K562 (cell line): Measurements from ENCODE around the gene MILR1. TPM values are rescaled to one million over a fixed set of nuclear protein-coding genes. Genes with fewer than 3 reads are reported as not detected.
A peak's percentile ranks its signal among the peaks of the same experiment; 100 is the strongest.

Experiments
- BCOR ChIP-seq: fragments of 450-650 bp; IDR thresholded peaks from 2 replicates; pipeline ENCODE4 v1.6.1; 2016
- CC2D1A ChIP-seq: fragments of 450-650 bp; IDR thresholded peaks from 2 replicates; pipeline ENCODE4 v1.6.1; 2017; ENCODE audit warnings: mild to moderate bottlenecking
- CLOCK ChIP-seq: fragments of 250-450 bp; sonication (Bioruptor Pico); IDR thresholded peaks from 2 replicates; pipeline ENCODE4 v1.4.0; 2020; ENCODE audit warnings: mild to moderate bottlenecking, moderate library complexity, borderline replicate concordance
- FOXP1 ChIP-seq: sonication (generic); formaldehyde crosslinking; IDR thresholded peaks from 2 replicates; pipeline ENCODE4 v1.8.0; 2022; ENCODE audit warnings: mild to moderate bottlenecking, missing genetic modification reagents
- GTF2B ChIP-seq: IDR thresholded peaks from 2 replicates; pipeline ENCODE4 v1.6.1; 2011; ENCODE audit not compliant: insufficient read length; ENCODE audit errors: extremely low read depth
- MITF ChIP-seq: IDR thresholded peaks from 2 replicates; pipeline ENCODE4 v1.6.1; 2014; ENCODE audit warnings: antibody characterized with exemption
- NCOA6 ChIP-seq: fragments of 450-650 bp; IDR thresholded peaks from 2 replicates; pipeline ENCODE4 v1.6.1; 2017; ENCODE audit warnings: mild to moderate bottlenecking
- NRF1 ChIP-seq, 2 experiments: fragments of 450-650 bp; IDR thresholded peaks in 1 of 2; conservative IDR thresholded peaks in 1 of 2; 2 replicates each; pipeline ENCODE4 v1.6.1; 2014; ENCODE audit warnings: mild to moderate bottlenecking in 2 of 2
- POLR3A ChIP-seq: IDR thresholded peaks from 2 replicates; pipeline ENCODE4 v1.6.1; 2011; ENCODE audit warnings: borderline replicate concordance, mild to moderate bottlenecking, moderate library complexity; ENCODE audit not compliant: insufficient read length, insufficient read depth; ENCODE audit errors: extremely low read depth
- SRSF3 ChIP-seq: fragments of 200-400 bp; formaldehyde crosslinking; IDR thresholded peaks from 2 replicates; pipeline ENCODE4 v1.6.1; 2016; ENCODE audit warnings: mild to moderate bottlenecking, low read length, moderate library complexity; ENCODE audit not compliant: insufficient read depth
- TRIM25 ChIP-seq: fragments of 450-650 bp; IDR thresholded peaks from 2 replicates; pipeline ENCODE4 v1.7.0; 2016; ENCODE audit warnings: borderline replicate concordance
- ZBTB33 ChIP-seq: sonication (generic); formaldehyde crosslinking; IDR thresholded peaks from 2 replicates; pipeline ENCODE4 v1.8.1; 2023; ENCODE audit warnings: mild to moderate bottlenecking, missing genetic modification reagents
- ZKSCAN1 ChIP-seq: fragments of 150-350 bp; IDR thresholded peaks from 2 replicates; pipeline ENCODE4 v1.6.1; 2016; ENCODE audit warnings: low read depth, low read length
- ZNF121 ChIP-seq: sonication (generic); formaldehyde crosslinking; conservative IDR thresholded peaks from 2 replicates; pipeline ENCODE4 v1.8.0; 2022; ENCODE audit warnings: missing genetic modification reagents
- polyA plus RNA-seq, 8 experiments: library from polyadenylated mRNA; depleted of rRNA in 4 of 8; stranded (reverse) in 5 of 8; unstranded in 3 of 8; fragments of >200 nt; fragmentation: Nextera tagmentation in 2 of 8; fragmentation: Illumina TruSeq in 1 of 8; extraction: Ambion mirVana in 2 of 8; extraction: Trizol in 1 of 8; gene quantifications; 2 replicates each; pipeline versions ENCODE4 v1.2.1 to v1.2.3, GENCODE V29; 2011 to 2014; ENCODE audit warnings: inconsistent platforms in 1 of 8, missing spikeins in 1 of 8
- total RNA-seq, 7 experiments: library from RNA; depleted of rRNA in 6 of 7; stranded (reverse); fragments of >200 nt in 6 of 7; fragmentation: Illumina TruSeq in 2 of 7; extraction: Trizol in 2 of 7; gene quantifications; 2 replicates each; pipeline versions ENCODE4 v1.2.1 to v1.2.3, GENCODE V29; 2011 to 2021; ENCODE audit warnings: low replicate concordance in 1 of 7
- TF ChIP-seq, protein P1 (sequence below), 2 experiments: fragments of 450-650 bp in 1 of 2; sonication (generic) in 1 of 2; formaldehyde crosslinking in 1 of 2; IDR thresholded peaks in 1 of 2; conservative IDR thresholded peaks in 1 of 2; 2 replicates each; pipeline versions ENCODE4 v1.6.1 to v1.8.1; 2016 to 2023; ENCODE audit warnings: mild to moderate bottlenecking in 2 of 2, moderate library complexity in 2 of 2, inconsistent platforms in 1 of 2, missing genetic modification reagents in 1 of 2

MILR1 gene
- total and polyA plus RNA-seq, 9 of the 15 experiments (the other 6 are each of a cell fraction or from before 2014, with no cell fraction given) = 3.8 to 14.1 (median 7.1) TPM

DNA sequence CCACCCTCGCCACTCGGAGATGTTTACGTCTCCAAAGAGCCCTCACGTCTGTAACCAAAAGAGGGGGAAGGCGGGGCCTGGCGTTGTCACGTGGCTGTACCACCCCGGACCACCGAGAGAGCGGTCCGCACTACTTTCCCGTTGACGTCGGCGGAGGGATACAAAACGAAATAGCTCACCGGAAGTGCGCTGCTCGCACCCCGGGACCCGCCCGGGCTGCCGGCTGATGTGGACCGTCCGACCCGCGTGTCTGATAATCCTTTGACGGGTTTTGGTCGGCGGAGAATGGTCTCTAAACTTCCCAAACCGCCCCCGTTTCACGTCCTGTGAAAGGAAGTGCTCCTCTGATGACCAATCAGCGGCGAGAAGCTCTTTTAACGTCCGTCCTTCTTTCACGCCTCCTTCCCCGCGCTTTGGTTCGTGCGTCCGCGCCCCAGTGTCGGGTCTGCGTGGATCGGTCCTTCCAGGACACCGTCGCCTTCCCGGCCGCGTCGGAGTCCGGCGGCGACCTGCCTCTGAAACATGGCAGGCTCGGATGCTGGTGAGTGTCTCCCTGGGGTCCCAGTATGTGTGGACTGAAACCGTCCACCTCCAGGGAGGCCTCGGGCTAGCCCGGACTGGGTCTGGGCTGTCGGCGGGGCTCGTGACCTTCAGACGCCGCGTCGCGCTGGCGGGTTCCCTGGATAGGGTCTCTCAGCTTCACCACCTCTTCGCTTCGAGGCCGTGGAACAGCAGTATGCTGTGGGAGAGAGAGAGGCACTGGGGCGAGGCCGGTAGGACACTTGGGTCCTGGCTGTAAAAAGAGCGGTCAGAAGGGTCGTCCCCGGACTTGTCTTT is 57.9 kb downstream of the MILR1 start, which contains the start of gene CEP95 (continued):
- TF ChIP-seq NCOA6 = peak; percentile 47; the same call in 1 of the 2 replicates
- no peak for TF ChIP-seq ZKSCAN1
- TF ChIP-seq ZBTB33 (CRISPR knock-in tag) = peak; percentile 36; the same call in 1 of the 2 replicates
- peak; percentile 13; the same call in 1 of the 2 replicates for TF ChIP-seq CLOCK (CRISPR knock-in tag)
- TF ChIP-seq FOXP1 (CRISPR knock-in tag) = peak; percentile 53
- TF ChIP-seq POLR3A = no peak
- peak; percentile 100 for TF ChIP-seq CC2D1A
- no peak for TF ChIP-seq ZNF121
- TF ChIP-seq, protein P1, sequence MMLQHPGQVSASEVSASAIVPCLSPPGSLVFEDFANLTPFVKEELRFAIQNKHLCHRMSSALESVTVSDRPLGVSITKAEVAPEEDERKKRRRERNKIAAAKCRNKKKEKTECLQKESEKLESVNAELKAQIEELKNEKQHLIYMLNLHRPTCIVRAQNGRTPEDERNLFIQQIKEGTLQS (IDR thresholded peaks at IDR 0.05) = 0 out of 2 replicates have a peak, but pooled peaks have one; percentile 26
- TF ChIP-seq, protein P1 (CRISPR knock-in tag; conservative IDR thresholded peaks at IDR 0.05) = no peak
- peak; percentile 52; the same call in 1 of the 2 replicates for TF ChIP-seq MITF
- no peak for TF ChIP-seq GTF2B
- TF ChIP-seq TRIM25 = no peak
- TF ChIP-seq BCOR = peak; percentile 11; the same call in 1 of the 2 replicates
- TF ChIP-seq SRSF3 = 0 out of 2 replicates have a peak, but pooled peaks have one; percentile 87
- no peak for TF ChIP-seq NRF1 (conservative IDR thresholded peaks at IDR 0.05 in 1 of 2, IDR thresholded peaks at IDR 0.05 in 1 of 2)
